GM18873 (cell line): ENCODE results near the gene NIPBL.
"Not testable (repeated sequence)": the region's sequence is repeated elsewhere in the genome, so short reads cannot be mapped to it uniquely, and the experiment has no call there.

Experiments used
- ATAC-seq: cut with Tn5 transposase; IDR thresholded peaks from one replicate; pipeline ENCODE4 v1.9.1; 2021; ENCODE audit warnings: mild to moderate bottlenecking, moderate library complexity, moderate number of reproducible peaks; ENCODE audit not compliant: unreplicated experiment, low FRiP score

Gene NIPBL

GRCh38 chr5:36900283-36900682, 23.7 kb downstream of the NIPBL start:
- ATAC-seq = no peak

GRCh38 chr5:36901077-36901476, 24.5 kb downstream of the NIPBL start:
- not testable (repeated sequence) for ATAC-seq

DNA sequence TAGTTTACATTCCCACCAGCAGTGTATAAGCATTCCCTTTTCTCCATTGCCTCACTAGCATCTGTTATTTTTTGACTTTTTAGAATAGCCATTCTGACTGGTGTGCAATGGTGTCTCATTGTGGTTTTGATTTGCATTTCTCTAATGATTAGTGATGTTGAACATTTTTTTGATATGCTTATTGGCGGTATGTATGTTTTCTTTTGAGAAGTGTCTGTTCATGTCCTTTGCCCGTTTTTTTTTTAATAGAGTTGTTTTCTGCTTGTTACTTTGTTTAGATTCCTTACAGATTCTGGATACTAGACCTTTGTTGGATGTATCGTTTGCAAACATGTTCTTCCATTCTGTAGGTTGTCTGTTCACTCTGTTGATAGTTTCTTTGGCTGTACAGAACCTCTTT, 25.3 kb downstream of the NIPBL start:
- no peak for ATAC-seq

- ATAC-seq = no peak
Measured at GRCh38 chr5:36902353-36902752, 25.8 kb downstream of the NIPBL start.

GRCh38 chr5:36904677-36905076, 28.1 kb downstream of the NIPBL start:
- no peak for ATAC-seq

DNA sequence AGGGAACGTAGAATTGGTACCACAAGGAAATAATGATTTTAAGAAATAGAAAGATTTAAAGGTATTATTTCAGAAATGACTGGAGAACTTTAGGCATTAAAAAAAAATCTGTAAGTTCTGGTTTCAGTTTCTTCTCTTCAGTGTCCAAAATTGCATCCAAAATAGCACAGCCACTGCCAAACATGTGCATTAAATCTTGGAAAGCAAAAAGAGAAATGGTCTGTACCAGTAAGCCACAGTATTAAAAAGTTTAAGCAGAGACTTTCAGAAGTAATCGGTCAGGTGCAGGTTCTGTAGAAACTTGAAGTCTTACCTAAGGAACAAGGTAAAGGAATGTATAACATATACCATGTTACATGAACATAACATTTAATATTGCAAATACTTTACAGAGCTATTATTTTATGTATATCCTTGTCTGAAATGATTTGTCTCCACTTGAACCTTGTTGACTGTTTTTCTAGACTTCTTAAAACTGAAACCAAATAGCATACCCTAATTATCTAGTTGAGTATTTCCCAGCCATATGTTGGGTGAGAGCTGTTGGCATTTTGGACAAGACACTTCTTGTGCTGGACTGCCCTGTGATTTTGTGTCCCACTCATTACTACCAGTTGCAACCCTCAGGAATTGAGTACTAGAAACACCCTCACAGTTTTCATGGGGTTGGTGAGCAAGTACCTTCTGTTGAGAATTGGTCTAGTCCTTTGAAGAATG, 32.1 kb downstream of the NIPBL start:
- no peak for ATAC-seq

DNA sequence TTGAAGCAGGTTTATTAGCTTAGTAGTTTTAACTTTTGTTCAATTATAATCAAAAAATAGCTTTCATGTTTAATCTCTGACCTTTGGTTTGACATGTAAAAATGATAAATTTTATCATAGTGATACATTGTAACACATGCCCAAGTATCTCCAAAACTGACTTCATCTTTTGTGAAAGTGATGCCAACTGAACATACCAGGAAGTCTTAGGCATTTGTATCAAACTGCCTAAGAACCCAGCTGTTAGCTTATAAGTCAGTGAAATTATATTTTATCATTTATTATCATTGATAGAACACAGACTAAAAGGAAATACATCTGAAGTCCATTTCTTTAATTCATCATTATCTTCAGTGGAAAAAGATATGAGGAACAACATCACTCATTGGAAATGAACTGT, 39.1 kb downstream of the NIPBL start:
- ATAC-seq = no peak

GRCh38 chr5:36916614-36917013, 40.0 kb downstream of the NIPBL start:
- not testable (repeated sequence) for ATAC-seq

DNA sequence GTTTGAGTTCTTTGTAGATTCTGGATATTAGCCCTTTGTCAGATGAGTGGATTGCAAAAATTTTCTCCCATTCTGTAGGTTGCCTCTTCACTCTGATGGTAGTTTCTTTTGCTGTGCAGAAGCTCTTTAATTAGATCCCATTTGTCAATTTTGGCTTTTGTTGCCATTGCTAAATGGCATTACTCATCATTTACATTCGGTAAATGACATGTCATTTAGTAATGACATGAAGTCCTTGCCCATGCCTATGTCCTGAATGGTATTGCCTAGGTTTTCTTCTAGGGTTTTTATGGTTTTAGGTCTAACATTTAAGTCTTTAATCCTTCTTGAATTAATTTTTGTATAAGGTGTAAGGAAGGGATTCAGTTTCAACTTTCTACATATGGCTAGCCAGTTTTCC, 40.8 kb downstream of the NIPBL start:
- ATAC-seq = not testable (repeated sequence)

DNA sequence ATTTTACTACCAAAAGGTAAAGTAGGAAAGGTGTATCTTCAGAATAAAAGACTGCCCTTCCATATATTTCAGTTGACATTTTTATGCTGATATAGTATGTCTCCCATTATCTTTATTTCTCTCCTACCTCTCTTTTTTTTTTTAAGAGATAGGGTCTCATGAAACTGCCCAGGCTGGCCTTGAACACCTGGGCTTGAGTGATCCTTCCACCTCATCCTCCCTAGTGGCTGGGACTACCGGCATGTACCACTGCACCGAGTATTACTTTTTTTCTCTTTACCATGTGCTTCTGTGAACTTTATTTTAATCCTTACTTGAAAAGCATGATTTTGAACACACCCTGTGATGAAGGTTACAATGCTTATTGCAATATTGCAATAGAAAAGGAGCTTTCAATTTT, 42.7 kb downstream of the NIPBL start:
- ATAC-seq = no peak

DNA sequence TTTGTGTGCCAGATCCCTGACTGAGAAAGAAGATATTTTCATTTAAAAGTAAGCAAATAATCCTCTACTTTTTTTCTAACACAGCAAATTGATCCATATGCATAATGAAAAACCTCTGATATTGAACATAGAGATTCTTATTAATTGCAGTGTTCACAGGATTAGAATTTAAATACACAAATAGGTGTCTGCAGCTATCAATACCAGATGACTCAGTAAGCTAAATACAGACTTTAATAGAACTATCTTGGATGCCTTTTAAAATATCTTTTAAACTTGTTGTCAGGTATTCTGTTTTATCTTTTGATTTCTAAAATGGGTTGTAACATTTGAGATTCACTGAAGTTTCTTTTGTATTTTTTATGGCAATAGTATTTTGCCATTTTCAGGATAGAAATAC, 43.1 kb downstream of the NIPBL start:
- ATAC-seq = no peak

- ATAC-seq = no peak
Measured at GRCh38 chr5:36928947-36929346, 52.4 kb downstream of the NIPBL start.

DNA sequence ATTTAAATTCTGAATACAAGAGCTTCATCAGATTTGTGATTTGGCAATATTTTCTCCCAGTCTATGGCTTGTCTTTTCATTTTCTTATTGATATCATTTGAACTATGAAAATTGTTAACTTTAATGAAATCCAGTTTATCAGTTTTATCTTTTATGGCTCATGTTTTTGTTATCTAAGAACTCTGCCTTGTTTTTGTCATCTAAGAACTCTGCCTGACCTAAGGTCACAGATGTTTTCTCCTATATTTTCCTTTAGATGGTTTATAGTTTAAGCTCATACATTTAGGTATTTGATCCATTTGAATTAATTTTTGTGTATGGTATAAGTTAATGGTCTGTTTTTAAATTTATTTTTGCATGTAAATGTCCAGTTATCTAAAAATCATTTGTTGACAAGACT, 52.9 kb downstream of the NIPBL start:
- ATAC-seq = no peak

DNA sequence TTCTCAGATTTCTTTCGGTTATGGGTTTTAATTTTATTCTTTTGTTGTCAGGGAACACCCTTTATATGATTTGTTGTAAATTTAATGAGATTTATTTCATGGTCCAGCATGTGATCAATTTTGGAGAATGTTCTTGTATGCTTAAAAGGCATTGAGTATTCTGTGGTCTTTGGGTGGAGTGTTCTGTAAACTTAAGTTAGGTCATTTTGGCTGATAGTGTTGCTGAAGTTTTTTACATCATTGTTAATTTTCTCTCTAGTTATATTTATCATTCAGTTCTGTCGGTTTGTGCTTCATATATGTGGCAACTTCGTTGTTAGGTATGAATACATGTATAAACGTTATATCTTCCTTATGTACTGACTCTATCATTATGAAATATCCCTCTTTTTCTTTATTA, 55.5 kb downstream of the NIPBL start:
- no peak for ATAC-seq

- ATAC-seq = no peak
Measured at GRCh38 chr5:36932699-36933098, 56.1 kb downstream of the NIPBL start.

GRCh38 chr5:36934740-36935356, 58.3 kb downstream of the NIPBL start:
- no peak for ATAC-seq

DNA sequence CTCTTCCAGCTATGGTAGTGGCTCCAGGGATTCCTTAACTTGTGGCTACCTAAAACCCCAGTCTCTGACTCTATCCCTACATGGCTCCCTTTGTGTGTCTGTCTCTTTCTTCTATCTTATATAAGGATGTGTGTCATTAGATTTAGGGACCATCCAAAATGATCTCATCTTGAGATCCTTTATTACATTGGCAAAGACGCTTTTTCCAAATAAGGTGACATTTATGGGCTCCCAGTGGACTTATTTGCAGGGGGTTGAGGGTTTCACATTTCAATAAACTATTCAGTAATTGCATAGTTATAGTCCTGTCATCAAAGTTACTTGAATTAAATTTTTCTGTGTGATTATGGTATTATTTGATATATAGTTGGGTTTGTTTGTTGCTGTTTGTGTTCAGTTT, 59.2 kb downstream of the NIPBL start:
- no peak for ATAC-seq

- ATAC-seq = no peak
Measured at GRCh38 chr5:36936309-36936708, 59.7 kb downstream of the NIPBL start.

GRCh38 chr5:36938129-36938528, 61.6 kb downstream of the NIPBL start:
- no peak for ATAC-seq

- no peak for ATAC-seq
Measured at GRCh38 chr5:36939969-36940858, 63.6 kb downstream of the NIPBL start.

GRCh38 chr5:36943584-36943983, 67.0 kb downstream of the NIPBL start:
- no peak for ATAC-seq
